HUES64 (cell line): ENCODE data around the gene HERPUD1. TPM values are rescaled to one million over a fixed set of nuclear protein-coding genes. Genes with fewer than 3 reads are reported as not detected.
A peak's percentile ranks its signal among the peaks of the same experiment; 100 is the strongest.
"Not testable (repeated sequence)": the region's sequence is repeated elsewhere in the genome, so short reads cannot be mapped to it uniquely, and the experiment has no call there.

Experiments
- H3K27ac ChIP-seq: 2 replicates; pipeline ENCODE4 v1.7.0; 2013; ENCODE audit warnings: low read depth, low read length, inconsistent platforms
- H3K27me3 ChIP-seq: 2 replicates; pipeline ENCODE4 v1.6.1; 2013; ENCODE audit warnings: mild to moderate bottlenecking, low read length; ENCODE audit not compliant: insufficient read depth
- H3K36me3 ChIP-seq: 2 replicates; pipeline ENCODE4 v1.6.1; 2013; ENCODE audit warnings: mild to moderate bottlenecking, low read length; ENCODE audit not compliant: insufficient read depth
- H3K4me1 ChIP-seq: 2 replicates; pipeline ENCODE4 v1.6.1; 2013; ENCODE audit warnings: mild to moderate bottlenecking, low read length, moderate library complexity; ENCODE audit not compliant: insufficient read depth
- H3K4me3 ChIP-seq: 2 replicates; pipeline ENCODE4 v1.5.1; 2013; ENCODE audit warnings: mild to moderate bottlenecking, low read length, moderate library complexity
- H3K9ac ChIP-seq: 2 replicates; pipeline ENCODE4 v1.6.1; 2013; ENCODE audit warnings: mild to moderate bottlenecking, low read depth, low read length
- H3K9me3 ChIP-seq: 2 replicates; pipeline ENCODE4 v1.6.1; 2013; ENCODE audit warnings: low read depth, low read length; ENCODE audit not compliant: insufficient read depth
- WGBS: fragments of 150-250, 120-280 bp; methylation state at CpG from one replicate; pipeline ENCODE4 v1.1.7; 2013; ENCODE audit warnings: missing lambda C conversion rate; 5-methylcytosine and 5-hydroxymethylcytosine counted together
- polyA plus RNA-seq, 2 experiments: library from polyadenylated mRNA; stranded (reverse); fragments of 50-300 nt; gene quantifications; one replicate each; pipeline ENCODE4 v1.2.3, GENCODE V29; 2013

Gene HERPUD1, protein sequence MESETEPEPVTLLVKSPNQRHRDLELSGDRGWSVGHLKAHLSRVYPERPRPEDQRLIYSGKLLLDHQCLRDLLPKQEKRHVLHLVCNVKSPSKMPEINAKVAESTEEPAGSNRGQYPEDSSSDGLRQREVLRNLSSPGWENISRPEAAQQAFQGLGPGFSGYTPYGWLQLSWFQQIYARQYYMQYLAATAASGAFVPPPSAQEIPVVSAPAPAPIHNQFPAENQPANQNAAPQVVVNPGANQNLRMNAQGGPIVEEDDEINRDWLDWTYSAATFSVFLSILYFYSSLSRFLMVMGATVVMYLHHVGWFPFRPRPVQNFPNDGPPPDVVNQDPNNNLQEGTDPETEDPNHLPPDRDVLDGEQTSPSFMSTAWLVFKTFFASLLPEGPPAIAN
- polyA plus RNA-seq (2013, experiment 1 of 2): 20.7 TPM
- polyA plus RNA-seq (2013, experiment 2 of 2): 20.1 TPM

DNA sequence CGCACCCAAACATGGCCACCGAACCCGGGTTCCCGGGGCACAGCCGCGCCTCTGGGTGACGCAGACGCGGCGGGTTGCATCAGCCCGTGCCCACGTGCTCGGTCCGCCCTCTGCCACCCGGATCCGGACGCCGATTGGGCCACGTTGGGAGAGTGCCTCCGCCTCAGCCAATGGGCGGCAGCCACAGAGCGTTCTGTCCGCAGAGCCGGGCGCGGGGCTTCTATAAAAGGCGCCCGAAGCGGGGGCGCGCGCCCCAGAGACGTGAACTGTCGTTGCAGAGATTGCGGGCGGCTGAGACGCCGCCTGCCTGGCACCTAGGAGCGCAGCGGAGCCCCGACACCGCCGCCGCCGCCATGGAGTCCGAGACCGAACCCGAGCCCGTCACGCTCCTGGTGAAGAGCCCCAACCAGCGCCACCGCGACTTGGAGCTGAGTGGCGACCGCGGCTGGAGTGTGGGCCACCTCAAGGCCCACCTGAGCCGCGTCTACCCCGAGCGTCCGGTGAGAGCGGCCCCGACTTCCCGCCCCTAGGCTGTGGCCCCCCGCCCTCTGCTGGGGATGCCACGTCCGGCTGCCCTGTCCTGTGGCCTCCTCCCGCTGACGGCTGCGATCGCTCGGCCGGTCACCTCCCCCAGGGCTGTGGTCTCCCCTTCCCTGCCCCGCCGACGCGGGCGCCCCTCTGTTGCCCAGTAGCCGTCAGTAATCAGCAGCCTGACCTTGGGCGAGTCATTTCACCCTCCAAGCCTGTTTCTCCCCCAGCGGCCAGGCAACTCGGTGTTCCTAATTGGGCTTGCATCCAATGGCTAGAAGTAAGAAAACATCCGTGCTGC, at the start of gene HERPUD1:
Gene HERPUD1, plus strand, starts transcription at position 251 of the 829 bp plus-strand sequence. Its CDS starts 103 bp downstream, at position 354.
- Histone ChIP-seq H3K4me3 (peak within 1 kb of the TSS; percentile 81), H3K27ac (peak within 1 kb of the TSS; percentile 86), H3K9ac (peak within 1 kb of the TSS; percentile 94), H3K27me3 (no peaks in the 10 kb centered on the region), H3K4me1 (peaks cover 20% of the 10 kb centered on the region), H3K36me3 (peaks cover 32% of the 10 kb centered on the region), H3K9me3 (no peaks in the 10 kb centered on the region)
- WGBS: under 1% methylated on average over 83 of the region's 83 CpGs

DNA sequence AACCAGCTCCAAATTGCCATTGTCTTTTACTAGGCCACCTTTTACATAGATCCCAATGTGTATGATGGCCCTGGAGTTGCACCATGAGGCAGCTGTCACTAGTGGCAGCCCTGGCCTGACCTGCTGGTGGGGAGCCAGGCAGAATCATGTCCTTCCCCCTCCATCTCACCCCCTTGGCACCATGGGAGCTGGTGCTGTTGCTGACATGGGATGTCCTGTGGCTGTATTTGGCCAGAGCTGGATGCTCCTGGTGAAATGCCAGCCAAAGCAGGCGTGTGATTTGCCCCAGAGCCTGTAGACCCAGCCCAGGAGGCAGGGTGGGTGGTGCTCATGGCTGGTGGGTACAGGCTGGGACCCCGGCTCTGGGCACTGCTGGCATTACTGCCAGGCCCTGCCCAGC, 48.4 kb upstream of the HERPUD1 start:
- Histone ChIP-seq H3K4me1 (no peaks in the 10 kb centered on the region), H3K9ac (no peak overlapping the region), H3K27ac (no peak overlapping the region), H3K27me3 (no peaks in the 10 kb centered on the region), H3K4me3 (no peak overlapping the region), H3K36me3 (no peaks in the 10 kb centered on the region), H3K9me3 (peaks cover 17% of the 10 kb centered on the region)
- WGBS: 96% methylated on average over 2 of the region's 2 CpGs

DNA sequence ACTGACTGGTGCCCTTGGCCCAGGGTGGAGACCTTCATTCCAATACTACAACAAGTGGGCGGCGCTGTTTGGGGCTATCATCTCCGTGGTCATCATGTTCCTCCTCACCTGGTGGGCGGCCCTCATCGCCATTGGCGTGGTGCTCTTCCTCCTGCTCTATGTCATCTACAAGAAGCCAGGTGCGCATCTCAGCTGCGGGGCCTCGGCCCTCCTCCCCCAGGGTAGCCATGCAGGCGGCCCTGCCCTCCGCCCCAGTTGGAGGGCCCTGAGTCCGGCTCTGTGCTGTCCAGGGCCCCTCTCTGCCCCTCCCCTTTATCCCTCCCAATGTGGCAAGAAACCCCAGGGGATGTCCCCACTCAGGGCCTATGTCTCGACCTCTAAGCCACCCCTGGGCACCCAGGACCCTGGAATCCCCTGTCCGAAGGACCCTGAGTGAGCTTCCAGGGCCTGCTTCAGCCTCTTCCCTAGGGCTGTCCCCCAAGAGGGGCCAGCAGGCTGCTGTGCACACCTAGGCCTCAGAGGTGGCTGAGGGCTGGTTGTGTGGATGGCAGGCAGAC, 47.8 kb upstream of the HERPUD1 start:
- Histone ChIP-seq H3K9ac (no peak overlapping the region), H3K27ac (no peak overlapping the region), H3K4me3 (no peak overlapping the region), H3K4me1 (no peaks in the 10 kb centered on the region), H3K27me3 (no peaks in the 10 kb centered on the region), H3K36me3 (no peaks in the 10 kb centered on the region), H3K9me3 (peaks cover 17% of the 10 kb centered on the region)
- WGBS: 91% methylated on average over 14 of the region's 14 CpGs

DNA sequence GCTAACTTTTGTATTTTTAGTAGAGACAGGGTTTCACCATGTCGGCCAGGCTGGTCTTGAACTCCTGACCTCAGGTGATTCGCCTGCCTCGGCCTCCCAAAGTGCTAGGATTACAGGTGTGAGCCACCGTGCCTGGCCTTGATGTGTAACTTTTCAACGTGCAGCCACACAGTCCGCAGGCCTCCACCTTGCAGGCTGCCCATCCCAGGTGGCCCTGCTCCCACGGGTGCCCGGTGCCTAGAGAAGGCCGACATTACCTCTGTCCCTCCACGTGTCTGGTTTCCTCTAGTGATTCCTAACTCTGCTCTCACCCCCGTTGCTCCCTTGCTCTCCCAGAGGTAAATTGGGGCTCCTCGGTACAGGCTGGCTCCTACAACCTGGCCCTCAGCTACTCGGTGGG, 47.0 kb upstream of the HERPUD1 start:
- not testable (repeated sequence) for H3K4me1 ChIP-seq, H3K4me3 ChIP-seq, H3K27me3 ChIP-seq, H3K36me3 ChIP-seq, H3K9ac ChIP-seq, H3K27ac ChIP-seq
- peaks cover 17% of the 10 kb centered on the region for H3K9me3 ChIP-seq
- WGBS: 94% methylated on average over 13 of the region's 13 CpGs

DNA sequence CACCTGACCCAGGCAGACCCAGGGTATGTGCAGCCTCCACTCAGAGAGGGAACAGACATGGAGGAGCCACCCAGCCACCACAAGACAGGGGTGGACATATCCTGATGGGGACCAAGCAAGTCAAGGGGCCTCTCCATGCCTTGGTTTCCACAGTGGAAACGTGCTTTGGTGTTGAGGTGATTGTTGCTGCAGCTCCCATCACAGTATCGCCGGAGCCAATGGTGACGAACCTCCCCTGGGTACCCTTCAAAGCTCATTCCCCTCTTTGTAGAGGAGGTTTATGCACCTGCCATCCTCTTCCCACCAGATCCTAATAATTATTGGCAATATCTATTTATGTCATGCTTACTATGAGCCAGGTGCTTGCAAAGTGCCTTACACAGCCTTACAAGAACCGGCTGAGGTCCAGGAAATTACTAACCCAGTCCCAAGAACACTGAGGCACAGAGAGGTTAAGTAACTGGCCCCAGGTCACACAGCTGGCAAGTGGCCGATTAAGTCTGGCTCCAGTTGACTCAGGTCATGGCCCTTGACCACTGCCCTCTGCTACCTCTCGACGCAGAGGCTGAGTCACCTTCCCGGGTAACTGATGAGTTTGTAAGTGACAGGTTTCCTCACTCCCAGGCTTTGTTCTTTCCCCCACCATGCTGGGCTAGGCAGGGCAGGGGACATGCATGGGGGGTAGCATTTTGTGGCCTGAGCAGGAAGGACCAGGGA, 46.3 kb upstream of the HERPUD1 start:
- Histone ChIP-seq H3K36me3 (no peaks in the 10 kb centered on the region), H3K27me3 (no peaks in the 10 kb centered on the region), H3K4me3 (no peak overlapping the region), H3K4me1 (no peaks in the 10 kb centered on the region), H3K27ac (no peak overlapping the region), H3K9me3 (peaks cover 17% of the 10 kb centered on the region), H3K9ac (no peak overlapping the region)
- 82% methylated on average over 6 of the region's 9 CpGs for WGBS

DNA sequence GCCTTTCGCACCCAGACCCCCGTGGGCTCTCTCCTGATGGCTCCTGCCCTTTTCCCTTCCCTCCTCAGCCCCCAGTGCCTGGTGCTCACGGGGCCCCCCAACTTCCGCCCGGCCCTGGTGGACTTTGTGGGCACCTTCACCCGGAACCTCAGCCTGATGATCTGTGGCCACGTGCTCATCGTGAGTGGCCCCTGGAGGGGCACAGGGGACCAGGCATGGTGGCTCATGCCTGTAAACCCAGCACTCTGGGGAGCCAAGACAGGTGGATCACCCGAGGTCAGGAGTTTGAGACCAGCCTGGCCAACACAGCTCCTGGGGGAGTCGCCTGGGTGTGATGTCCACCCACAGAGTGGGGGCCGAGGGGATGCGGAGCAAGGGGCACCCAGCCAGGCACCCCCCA, 45.6 kb upstream of the HERPUD1 start:
- Histone ChIP-seq H3K27ac (no peak overlapping the region), H3K9ac (no peak overlapping the region), H3K4me1 (no peaks in the 10 kb centered on the region), H3K4me3 (no peak overlapping the region), H3K9me3 (peaks cover 17% of the 10 kb centered on the region), H3K36me3 (no peaks in the 10 kb centered on the region), H3K27me3 (no peaks in the 10 kb centered on the region)
- 93% methylated on average over 12 of the region's 12 CpGs for WGBS

DNA sequence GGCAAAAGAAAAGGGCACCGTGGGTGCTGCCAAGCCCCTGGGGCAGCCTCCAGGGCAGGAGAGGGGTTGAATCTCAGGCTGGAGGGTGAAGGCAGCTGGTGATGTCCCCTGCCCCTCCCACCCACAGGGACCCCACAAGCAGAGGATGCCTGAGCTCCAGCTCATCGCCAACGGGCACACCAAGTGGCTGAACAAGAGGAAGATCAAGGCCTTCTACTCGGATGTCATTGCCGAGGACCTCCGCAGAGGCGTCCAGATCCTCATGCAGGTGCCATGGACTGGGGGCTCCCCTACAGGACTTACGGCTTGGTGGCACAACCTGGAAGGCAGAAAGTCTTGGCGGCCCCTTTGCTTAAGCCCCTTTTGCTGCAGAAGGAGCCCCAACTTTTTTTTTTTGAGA, 45.1 kb upstream of the HERPUD1 start:
- Histone ChIP-seq H3K36me3 (no peaks in the 10 kb centered on the region), H3K4me3 (no peak overlapping the region), H3K9me3 (peaks cover 17% of the 10 kb centered on the region), H3K4me1 (no peaks in the 10 kb centered on the region), H3K9ac (no peak overlapping the region), H3K27me3 (no peaks in the 10 kb centered on the region), H3K27ac (no peak overlapping the region)
- WGBS: 94% methylated on average over 9 of the region's 9 CpGs

DNA sequence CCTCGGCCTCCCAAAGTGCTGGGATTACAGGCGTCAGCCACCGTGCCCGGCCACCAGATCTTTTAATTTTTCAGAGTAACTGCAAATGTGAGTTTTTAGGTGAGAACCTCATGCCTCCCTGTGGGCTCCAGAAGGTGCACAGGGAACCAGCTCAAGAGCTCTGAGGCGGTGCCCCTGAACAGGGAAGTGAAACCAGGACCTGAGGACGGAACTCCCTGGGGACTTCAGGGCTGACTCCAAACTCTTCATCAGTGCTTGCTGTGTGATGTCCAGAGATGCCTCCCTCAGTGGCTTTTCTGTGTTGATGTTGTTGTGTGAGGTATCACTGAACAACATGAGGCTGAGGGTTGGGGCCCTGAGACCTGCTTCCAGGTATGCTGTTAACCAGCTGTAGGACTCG, 43.1 kb upstream of the HERPUD1 start:
- no peaks in the 10 kb centered on the region for H3K4me1 ChIP-seq
- no peak overlapping the region for H3K27ac ChIP-seq
- H3K4me3 ChIP-seq: no peak overlapping the region
- H3K9me3 ChIP-seq: peaks cover 17% of the 10 kb centered on the region
- H3K9ac ChIP-seq: no peak overlapping the region
- H3K36me3 ChIP-seq: no peaks in the 10 kb centered on the region
- H3K27me3 ChIP-seq: no peaks in the 10 kb centered on the region
- 94% methylated on average over 7 of the region's 7 CpGs for WGBS

DNA sequence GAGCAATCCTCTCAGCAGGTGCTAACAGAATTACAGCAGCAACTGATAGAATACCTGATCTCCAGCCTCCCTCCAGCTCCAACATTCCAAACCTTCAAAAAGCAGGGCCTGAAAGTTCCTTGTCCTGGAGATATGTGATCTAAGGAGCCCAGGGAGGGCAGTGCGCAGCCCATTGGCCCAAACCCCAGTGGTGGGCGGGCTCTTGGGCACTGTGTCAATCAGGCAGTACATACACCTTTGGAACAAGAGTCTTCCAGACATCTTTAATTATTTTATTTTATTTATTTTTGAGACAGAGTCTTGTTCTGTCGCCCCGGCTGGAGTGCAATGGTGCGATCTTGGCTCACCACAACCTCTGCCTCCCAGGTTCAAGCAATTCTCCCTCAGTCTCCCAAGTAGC, 42.7 kb upstream of the HERPUD1 start:
- no peak overlapping the region for H3K9ac ChIP-seq
- no peak overlapping the region for H3K27ac ChIP-seq
- no peaks in the 10 kb centered on the region for H3K27me3 ChIP-seq
- H3K9me3 ChIP-seq: peaks cover 17% of the 10 kb centered on the region
- WGBS: 99% methylated on average over 5 of the region's 5 CpGs
- H3K36me3 ChIP-seq: no peaks in the 10 kb centered on the region
- H3K4me3 ChIP-seq: no peak overlapping the region
- H3K4me1 ChIP-seq: no peaks in the 10 kb centered on the region

DNA sequence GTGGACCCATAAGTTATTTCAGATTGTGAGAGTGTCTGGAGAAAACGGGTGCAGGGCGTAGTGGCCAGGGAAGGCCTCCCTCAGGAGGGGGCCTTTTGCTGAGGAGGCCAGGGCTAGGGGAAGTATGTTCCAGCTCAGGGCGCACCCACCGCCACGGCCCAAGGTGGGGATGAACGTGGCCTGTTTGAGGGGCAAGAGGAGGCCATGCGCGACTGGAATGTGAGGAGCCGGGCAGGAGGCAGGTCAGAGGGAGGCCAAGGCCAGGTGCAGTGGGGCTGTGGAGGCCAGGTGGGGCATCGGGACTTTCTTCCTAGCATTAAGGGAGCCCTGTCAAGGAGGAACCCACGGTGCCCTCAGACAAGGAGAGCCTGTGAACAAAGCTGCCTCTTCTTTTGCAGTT, 40.3 kb upstream of the HERPUD1 start:
- Histone ChIP-seq H3K27me3 (no peaks in the 10 kb centered on the region), H3K4me3 (no peak overlapping the region), H3K9ac (no peak overlapping the region), H3K9me3 (no peaks in the 10 kb centered on the region), H3K4me1 (no peaks in the 10 kb centered on the region), H3K36me3 (no peaks in the 10 kb centered on the region), H3K27ac (no peak overlapping the region)
- WGBS: 89% methylated on average over 11 of the region's 11 CpGs

DNA sequence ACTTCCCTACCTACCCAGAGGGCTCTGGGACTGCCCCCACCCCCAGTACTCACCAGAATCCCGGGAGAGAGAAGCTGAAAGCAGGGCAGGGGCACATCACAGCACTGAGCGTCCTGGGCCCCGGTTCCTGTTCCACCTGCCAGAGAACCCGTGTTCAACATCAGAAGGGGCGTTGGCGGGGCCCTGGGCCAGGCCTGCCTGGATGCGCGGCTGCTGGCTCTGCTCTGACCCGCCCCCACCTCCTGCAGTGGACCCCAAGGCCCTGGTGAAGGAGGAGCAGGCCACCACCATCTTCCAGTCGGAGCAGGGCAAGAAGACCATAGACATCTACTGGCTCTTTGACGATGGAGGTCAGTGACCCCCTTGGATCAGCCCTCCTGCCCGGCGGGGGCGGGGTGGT, 39.2 kb upstream of the HERPUD1 start:
- no peak overlapping the region for H3K27ac ChIP-seq
- H3K9ac ChIP-seq: no peak overlapping the region
- WGBS: 92% methylated on average over 14 of the region's 14 CpGs
- H3K4me3 ChIP-seq: no peak overlapping the region
- no peaks in the 10 kb centered on the region for H3K36me3 ChIP-seq
- H3K27me3 ChIP-seq: no peaks in the 10 kb centered on the region
- H3K9me3 ChIP-seq: no peaks in the 10 kb centered on the region
- no peaks in the 10 kb centered on the region for H3K4me1 ChIP-seq
